Right cardiac atrium (tissue), 5 donors: ENCODE results near the gene TDRD6. TPM values are rescaled to one million over a fixed set of nuclear protein-coding genes. Genes with fewer than 3 reads are reported as not detected.
A peak's percentile ranks its signal among the peaks of the same experiment; 100 is the strongest.

ENCODE experiments used
- ATAC-seq, 2 donors: fragments of 200-7000 bp; cut with Tn5 transposase; one replicate each; pipeline versions ENCODE4 v1.8.0 to v1.9.1; 2020; ENCODE audit warnings: moderate library complexity in 2 of 2, mild to moderate bottlenecking in 1 of 2
- DNase-seq, 3 donors: peaks; one replicate each; pipeline ENCODE4 v3.0.0-alpha.2; 2020
- H3K27ac ChIP-seq: one replicate; pipeline ENCODE4 v1.5.1; 2013; ENCODE audit warnings: mild to moderate bottlenecking, low read length, control low read depth, moderate library complexity
- H3K27me3 ChIP-seq: one replicate; pipeline ENCODE4 v1.6.1; 2013; ENCODE audit not compliant: control insufficient read depth, insufficient read depth
- H3K4me1 ChIP-seq: one replicate; pipeline ENCODE4 v1.6.1; 2013; ENCODE audit warnings: low read length; ENCODE audit not compliant: control insufficient read depth, insufficient read depth
- H3K4me3 ChIP-seq: one replicate; pipeline ENCODE4 v1.5.1; 2013; ENCODE audit warnings: low read length, control low read depth
- H3K9me3 ChIP-seq: one replicate; pipeline ENCODE4 v1.6.1; 2013; ENCODE audit warnings: low read length; ENCODE audit not compliant: control insufficient read depth
- WGBS: extraction: QIAGEN DNeasy Blood & Tissue Kit; methylation state at CpG from one replicate; pipeline ENCODE4 v1.1.7; 2013; 5-methylcytosine and 5-hydroxymethylcytosine counted together
- intact Hi-C, 4 donors: fragments of 100-400 bp; cut with DNase I; formaldehyde crosslinking; loops; one replicate each; pipeline versions ENCODE4 v1.11.0 to v1.14.0; 2022 to 2023
- polyA plus RNA-seq: library from polyadenylated mRNA; stranded (reverse); fragments of 200-250 nt; gene quantifications from one replicate; pipeline ENCODE4 v1.2.3, GENCODE V29; 2013
- total RNA-seq, 4 donors: library from RNA; stranded (reverse); fragmentation: NEBNext Ultra II Directional; extraction: Animal tissue kit (Norgen Biotek cat#: 25700); gene quantifications; one replicate each; pipeline ENCODE4 v1.2.1, GENCODE V29; 2021
- donor health status: healthy with polysubstance abuse.
- donor health status: DM: no; HTN: yes; CAD: no.
- donor health status: DM: no; HTN: no; CAD: no.
- donor health status: DM: no; HTN: yes; CAD: no; lungs with severe emphysema.
- donor health status: DM: yes; HTN: yes; CAD: no.

The TDRD6 gene
- total and polyA plus RNA-seq, 5 donors, result 0.27 to 1.2 (median 0.46) TPM

DNA sequence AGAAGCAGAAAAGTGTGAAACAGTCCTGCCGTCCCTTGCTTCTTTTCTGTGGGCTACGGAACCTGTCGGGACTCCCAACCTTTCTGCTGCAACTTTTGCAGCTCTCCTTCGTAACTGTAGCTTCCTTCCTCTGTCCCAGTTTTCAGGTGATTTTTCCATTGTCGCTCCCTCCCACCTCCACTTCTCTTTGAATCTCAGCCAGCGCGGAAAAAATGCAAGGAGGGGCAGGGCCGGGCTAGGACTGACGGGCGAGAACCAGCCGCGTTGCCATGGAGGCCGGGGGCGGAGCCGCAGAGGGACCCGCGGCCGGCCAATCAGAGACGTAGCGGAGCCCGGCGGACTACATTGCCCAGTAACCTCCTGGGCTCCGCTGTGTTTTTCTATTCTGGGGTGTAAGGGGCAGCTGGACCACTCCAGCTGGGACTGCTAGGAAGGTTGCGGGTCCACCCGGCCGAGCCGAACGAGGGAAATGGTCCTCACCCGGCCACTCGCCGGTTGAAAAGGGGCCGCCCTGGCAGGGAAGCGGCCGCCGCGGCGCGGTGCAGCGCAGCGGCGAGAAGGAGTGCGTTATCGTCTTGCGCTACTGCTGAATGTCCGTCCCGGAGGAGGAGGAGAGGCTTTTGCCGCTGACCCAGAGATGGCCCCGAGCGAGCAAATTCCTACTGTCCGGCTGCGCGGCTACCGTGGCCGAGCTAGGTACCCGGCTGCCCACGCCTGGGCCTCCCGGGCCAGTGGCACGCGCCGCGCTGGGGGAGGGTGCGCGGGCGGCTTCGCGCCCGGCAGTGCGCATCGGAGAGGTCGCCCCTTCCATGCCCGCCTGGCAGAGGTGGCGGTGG is 34.9 kb upstream of the TDRD6 start, which contains the start of the genes CYP39A1 and SLC25A27:
Gene CYP39A1, minus strand, starts transcription at position 216 of the 836 bp plus-strand sequence. CDS start 236 bp downstream, outside the sequence.
Gene SLC25A27, plus strand, starts transcription at position 373 of the 836 bp plus-strand sequence. Its CDS starts 218 bp downstream, at position 591.
- DNase-seq (peak; percentile 93 to 98 (median 96)), ATAC-seq (peak; percentile 100)
- H3K4me1 ChIP-seq, result no peaks in the 10 kb centered on the region
- peak within 1 kb of the TSS; percentile 80 for H3K27ac ChIP-seq
- no peaks in the 10 kb centered on the region for H3K27me3 ChIP-seq
- intact Hi-C loops, result no loop called here
- H3K9me3 ChIP-seq, result no peaks in the 10 kb centered on the region
- peak within 1 kb of the TSS; percentile 79 for H3K4me3 ChIP-seq
- under 1% methylated on average over 72 of the region's 72 CpGs for WGBS

DNA sequence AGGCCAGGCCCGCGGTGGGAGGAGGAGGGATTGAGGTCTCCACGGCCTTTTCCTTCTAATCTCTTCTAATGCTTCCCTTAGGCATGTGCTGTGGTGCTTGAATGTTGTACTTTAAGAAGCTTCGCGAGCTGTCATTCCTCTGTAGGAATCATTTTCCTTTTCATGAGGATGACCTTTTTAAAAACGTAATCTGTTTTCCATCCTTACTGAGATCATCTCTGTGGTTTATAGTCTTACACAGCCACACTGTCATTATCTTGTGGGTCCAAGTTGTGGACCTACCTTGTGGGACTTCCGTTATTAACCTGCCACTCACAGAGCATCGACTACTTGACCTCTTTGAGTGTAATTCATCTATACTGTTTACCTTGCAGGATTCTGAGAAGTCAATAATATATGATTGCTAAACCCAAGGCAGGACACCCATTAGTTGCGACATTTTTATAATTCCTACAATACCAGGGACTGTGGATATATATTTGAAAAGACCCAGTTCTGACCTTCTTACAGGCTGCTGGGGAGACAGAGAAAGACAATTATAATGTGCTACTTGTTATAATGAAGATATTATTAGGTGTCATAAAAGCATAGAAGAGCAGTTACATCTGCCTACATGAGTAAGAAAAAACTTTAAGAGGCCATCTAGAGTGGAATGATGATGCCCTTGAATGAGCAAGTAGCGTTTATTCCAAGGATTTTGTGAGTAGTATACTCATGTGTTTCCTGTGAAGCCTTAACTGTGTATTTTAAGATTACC is 34.1 kb upstream of the TDRD6 start:
- H3K9me3 ChIP-seq, result no peaks in the 10 kb centered on the region
- H3K4me1 ChIP-seq, result no peaks in the 10 kb centered on the region
- DNase-seq, result no peak
- 28% methylated on average over 10 of the region's 10 CpGs for WGBS
- intact Hi-C loops, result no loop called here
- peak overlapping the region; percentile 80 for H3K27ac ChIP-seq
- no peaks in the 10 kb centered on the region for H3K27me3 ChIP-seq
- ATAC-seq, result no peak
- peak overlapping the region; percentile 79 for H3K4me3 ChIP-seq

- Histone ChIP-seq H3K9me3 (no peaks in the 10 kb centered on the region), H3K4me3 (no peak overlapping the region), H3K27me3 (no peaks in the 10 kb centered on the region), H3K27ac (no peak overlapping the region), H3K4me1 (no peaks in the 10 kb centered on the region)
- ATAC-seq, result no peak
- no peak for DNase-seq
- 70% methylated on average over 6 of the region's 6 CpGs for WGBS
- intact Hi-C loops, result no loop called here
Measured at GRCh38 chr6:46655803-46656202, 31.9 kb upstream of the TDRD6 start.

GRCh38 chr6:46657642-46658041 is 30.0 kb upstream of the TDRD6 start:
- Histone ChIP-seq H3K4me3 (no peak overlapping the region), H3K27ac (no peak overlapping the region), H3K27me3 (no peaks in the 10 kb centered on the region), H3K4me1 (no peaks in the 10 kb centered on the region), H3K9me3 (no peaks in the 10 kb centered on the region)
- ATAC-seq (no peak), DNase-seq (no peak)
- intact Hi-C loops, result no loop called here

GRCh38 chr6:46661483-46661882 is 26.2 kb upstream of the TDRD6 start:
- intact Hi-C loops, result no loop called here
- no peaks in the 10 kb centered on the region for H3K9me3 ChIP-seq
- no peak for ATAC-seq
- H3K4me1 ChIP-seq, result no peaks in the 10 kb centered on the region
- 62% methylated on average over 2 of the region's 2 CpGs for WGBS
- no peaks in the 10 kb centered on the region for H3K27me3 ChIP-seq
- no peak overlapping the region for H3K4me3 ChIP-seq
- H3K27ac ChIP-seq, result no peak overlapping the region
- no peak for DNase-seq

GRCh38 chr6:46667377-46667776 is 20.3 kb upstream of the TDRD6 start:
- intact Hi-C loops, result no loop called here
- Histone ChIP-seq H3K27ac (no peak overlapping the region), H3K9me3 (no peaks in the 10 kb centered on the region), H3K4me3 (no peak overlapping the region), H3K4me1 (no peaks in the 10 kb centered on the region), H3K27me3 (no peaks in the 10 kb centered on the region)
- ATAC-seq (no peak), DNase-seq (no peak)
- 98% methylated on average over 2 of the region's 2 CpGs for WGBS

GRCh38 chr6:46674410-46674809 is 13.3 kb upstream of the TDRD6 start:
- Histone ChIP-seq H3K9me3 (no peaks in the 10 kb centered on the region), H3K27ac (no peak overlapping the region), H3K27me3 (no peaks in the 10 kb centered on the region), H3K4me3 (no peak overlapping the region), H3K4me1 (no peaks in the 10 kb centered on the region)
- intact Hi-C loops, result no loop called here
- 76% methylated on average over 1 of the region's 1 CpG for WGBS
- ATAC-seq, result no peak
- no peak for DNase-seq

DNA sequence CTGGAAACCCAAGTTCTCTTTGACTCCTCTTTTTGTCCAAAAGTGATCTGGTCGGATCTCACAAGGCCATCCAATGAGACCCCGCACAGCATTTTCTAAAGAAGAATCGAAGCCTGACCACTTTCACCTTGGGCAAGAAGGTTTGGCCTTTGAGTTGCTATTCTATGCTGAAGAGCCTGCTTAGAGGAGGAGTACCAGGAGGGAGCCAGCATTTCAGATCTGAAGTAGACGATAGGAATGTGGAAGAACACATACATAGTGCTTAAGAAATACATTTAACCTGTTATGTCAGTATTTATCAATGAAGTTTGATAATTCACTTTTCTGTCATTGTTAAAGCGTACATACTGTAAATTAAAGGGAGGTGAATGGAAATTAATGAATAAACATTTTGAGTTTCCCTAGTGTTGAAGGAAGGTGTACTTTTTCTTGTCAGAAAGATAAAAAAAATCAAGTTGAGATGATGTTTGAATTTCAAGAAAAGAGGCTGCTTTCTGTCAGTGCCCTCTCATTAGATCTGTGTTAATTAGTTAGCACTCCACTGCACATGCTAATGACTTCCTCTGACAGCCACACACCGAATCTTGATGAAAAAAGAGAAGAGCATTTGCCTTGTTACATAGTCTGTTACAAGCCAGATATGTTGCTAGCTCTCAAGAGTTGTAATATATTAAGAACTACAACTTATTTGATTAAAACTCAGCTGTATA is 10.9 kb upstream of the TDRD6 start:
- intact Hi-C loops, result no loop called here
- WGBS, result 89% methylated on average over 6 of the region's 6 CpGs
- H3K4me3 ChIP-seq, result no peak overlapping the region
- no peak overlapping the region for H3K27ac ChIP-seq
- DNase-seq (no peak), ATAC-seq (no peak)
- no peaks in the 10 kb centered on the region for H3K4me1 ChIP-seq
- no peaks in the 10 kb centered on the region for H3K27me3 ChIP-seq
- no peaks in the 10 kb centered on the region for H3K9me3 ChIP-seq

DNA sequence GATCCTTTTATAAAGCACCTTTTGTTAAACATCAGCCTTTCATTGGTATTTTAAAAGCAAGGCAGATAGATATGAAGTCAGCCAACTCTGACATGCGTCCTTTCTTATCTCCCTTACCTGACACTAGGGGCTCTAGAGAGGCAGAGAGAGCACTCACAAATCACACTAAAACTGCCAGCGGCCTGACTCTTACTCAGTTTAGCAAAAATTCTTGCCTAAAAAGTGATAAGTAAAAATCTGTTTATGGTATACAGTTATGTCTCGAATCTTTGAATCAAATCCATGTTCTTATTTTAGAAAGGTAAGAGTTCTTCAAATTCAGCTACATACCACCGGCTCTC is 10.4 kb upstream of the TDRD6 start:
- 62% methylated on average over 4 of the region's 4 CpGs for WGBS
- intact Hi-C loops, result no loop called here
- Histone ChIP-seq H3K27ac (no peak overlapping the region), H3K9me3 (no peaks in the 10 kb centered on the region), H3K4me3 (no peak overlapping the region), H3K27me3 (no peaks in the 10 kb centered on the region), H3K4me1 (no peaks in the 10 kb centered on the region)
- DNase-seq (no peak), ATAC-seq (no peak)

DNA sequence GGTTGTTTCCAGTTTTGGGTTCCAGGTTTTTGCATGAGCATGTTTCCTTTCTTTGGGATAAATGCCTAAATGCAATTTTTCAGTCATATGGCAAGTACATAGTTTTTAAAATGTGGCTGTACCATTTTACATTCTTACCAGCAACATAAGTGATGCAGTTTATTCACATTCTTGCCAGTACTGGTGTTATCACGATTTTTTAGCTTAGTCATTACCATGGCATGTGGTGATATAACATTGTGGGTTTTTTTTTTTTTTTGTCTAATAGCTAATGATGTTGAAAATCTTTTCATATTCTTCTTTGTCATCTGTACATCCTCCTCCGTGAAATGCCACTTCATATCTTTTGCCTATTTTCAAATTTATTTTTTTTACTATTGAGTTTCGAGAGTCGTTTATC is 2.9 kb upstream of the TDRD6 start:
- no peaks in the 10 kb centered on the region for H3K9me3 ChIP-seq
- no peaks in the 10 kb centered on the region for H3K4me1 ChIP-seq
- H3K27me3 ChIP-seq, result no peaks in the 10 kb centered on the region
- no peak overlapping the region for H3K4me3 ChIP-seq
- WGBS, result 55% methylated on average over 4 of the region's 4 CpGs
- DNase-seq (no peak), ATAC-seq (no peak)
- intact Hi-C loops, result no loop called here
- H3K27ac ChIP-seq, result no peak overlapping the region
